Fibroblast of lung (primary cell): ENCODE results near the gene CRY1.

ENCODE experiments used
- CTCF ChIP-seq, 2 donors: IDR thresholded peaks in 1 of 2; conservative IDR thresholded peaks in 1 of 2; 1 replicate in 1 of 2; 2 replicates in 1 of 2; pipeline ENCODE4 v1.5.1; 2011 to 2012; ENCODE audit warnings: low read length in 2 of 2, control low read depth in 1 of 2, inconsistent platforms in 1 of 2, low read depth in 1 of 2, mild to moderate bottlenecking in 1 of 2
- EZH2 ChIP-seq: IDR thresholded peaks from 2 replicates; pipeline ENCODE4 v1.5.1; 2012; ENCODE audit warnings: low read length, control low read depth, mild to moderate bottlenecking; ENCODE audit errors: missing control alignments

GRCh38 chr12:106987846-106988245, 105.5 kb downstream of the CRY1 start:
- no peak for TF ChIP-seq CTCF (conservative IDR thresholded peaks at IDR 0.05 in 1 of 2, IDR thresholded peaks at IDR 0.05 in 1 of 2; ENCODE audit: low read depth in 1 of 2, low read length in 2 of 2)
- TF ChIP-seq EZH2: no peak
